Upper lobe of left lung (tissue), 6 donors: ENCODE measurements around the gene SUFU. TPM values are rescaled to one million over a fixed set of nuclear protein-coding genes. Genes with fewer than 3 reads are reported as not detected.

ENCODE experiments used
- ATAC-seq, 2 donors: fragments of 200-7000 bp; cut with Tn5 transposase; one replicate each; pipeline ENCODE4 v1.9.1; 2022; ENCODE audit warnings: mild to moderate bottlenecking in 2 of 2, moderate library complexity in 2 of 2; ENCODE audit not compliant: low FRiP score in 2 of 2
- DNase-seq, 2 donors: peaks; one replicate each; pipeline ENCODE4 v3.0.0-alpha.2; 2019 to 2020
- H3K27ac ChIP-seq, 4 donors: fragments of 200-600 bp; sonication (generic); one replicate each; pipeline ENCODE4 v1.5.1; 2016 to 2019
- H3K27me3 ChIP-seq, 4 donors: fragments of 200-600 bp; sonication (generic); one replicate each; pipeline ENCODE4 v1.5.1; 2017 to 2019
- H3K36me3 ChIP-seq, 4 donors: fragments of 200-600 bp; sonication (generic); one replicate each; pipeline ENCODE4 v1.5.1; 2016 to 2019
- H3K4me1 ChIP-seq, 4 donors: fragments of 200-600 bp; sonication (generic); one replicate each; pipeline ENCODE4 v1.5.1; 2018 to 2019
- H3K4me3 ChIP-seq, 4 donors: fragments of 200-600 bp; sonication (generic); one replicate each; pipeline ENCODE4 v1.5.1; 2017 to 2019; ENCODE audit warnings: mild to moderate bottlenecking in 2 of 4, moderate library complexity in 1 of 4
- H3K9me3 ChIP-seq, 4 donors: fragments of 200-600 bp; sonication (generic); one replicate each; pipeline ENCODE4 v1.5.1; 2018 to 2019
- EP300 ChIP-seq, 4 donors: sonication (generic); formaldehyde crosslinking; IDR thresholded peaks; one replicate each; pipeline ENCODE4 v1.5.1; 2017; ENCODE audit warnings: antibody characterized with exemption in 4 of 4, control low read depth in 2 of 4
- POLR2A ChIP-seq, 4 donors: fragments of 450-650 bp; IDR thresholded peaks; one replicate each; pipeline ENCODE4 v1.5.1; 2016 to 2017; ENCODE audit warnings: antibody characterized with exemption in 4 of 4, mild to moderate bottlenecking in 2 of 4
- POLR2AphosphoS5 ChIP-seq, 2 donors: sonication (generic); formaldehyde crosslinking; IDR thresholded peaks; one replicate each; pipeline ENCODE4 v1.5.1; 2017; ENCODE audit warnings: antibody characterized with exemption in 2 of 2
- WGBS, 2 donors: methylation state at CpG; one replicate each; pipeline ENCODE4 v1.1.5; 2017 to 2018; 5-methylcytosine and 5-hydroxymethylcytosine counted together
- total RNA-seq, 6 donors: library from RNA; depleted of rRNA in 4 of 6; stranded (reverse); fragments of >200 nt in 4 of 6; gene quantifications; one replicate each; pipeline versions ENCODE4 v1.1.0 to v1.2.1, GENCODE V29; 2016 to 2021
- TF ChIP-seq, protein P1 (sequence below), 6 experiments: fragments of 450-650 bp in 4 of 6; fragments of 200-600 bp in 2 of 6; sonication (generic) in 2 of 6; IDR thresholded peaks; one replicate each; pipeline ENCODE4 v1.5.1; 2016 to 2019; ENCODE audit warnings: antibody characterized with exemption in 6 of 6
- donor health status: DM: no; HTN: no; CAD: no; lungs with moderate emphysema.
- donor health status: DM: no; HTN: yes; CAD: no; lungs with severe emphysema.

The SUFU gene
- total RNA-seq, 6 donors from 2014 or later = 4.1 to 15.7 (median 11.9) TPM

DNA sequence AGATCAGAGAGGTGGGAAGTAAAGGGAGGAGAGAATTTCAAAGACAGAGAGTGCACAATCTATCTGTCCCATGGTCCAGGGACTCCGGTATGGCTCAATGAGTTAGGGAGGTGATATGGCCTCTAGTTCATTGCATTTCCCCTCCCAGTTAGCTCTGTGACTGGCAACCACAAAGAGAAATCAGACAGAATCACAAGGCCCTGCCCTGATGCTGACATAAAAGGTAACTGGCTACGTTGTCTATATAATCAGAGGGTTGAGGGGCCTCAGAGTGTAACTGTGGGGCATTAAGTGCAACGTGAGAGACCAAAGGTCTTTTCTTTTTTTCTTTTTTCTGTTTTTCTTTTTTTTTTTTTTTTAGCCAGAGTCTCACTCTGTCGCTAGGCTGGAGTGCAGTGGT lies 45.1 kb upstream of the SUFU start:
- no peak overlapping the region for H3K4me3 ChIP-seq
- TF ChIP-seq POLR2AphosphoS5 (IDR thresholded peaks at IDR 0.05) (no peak), POLR2A (IDR thresholded peaks at IDR 0.05) (no peak)
- TF ChIP-seq, protein P1, sequence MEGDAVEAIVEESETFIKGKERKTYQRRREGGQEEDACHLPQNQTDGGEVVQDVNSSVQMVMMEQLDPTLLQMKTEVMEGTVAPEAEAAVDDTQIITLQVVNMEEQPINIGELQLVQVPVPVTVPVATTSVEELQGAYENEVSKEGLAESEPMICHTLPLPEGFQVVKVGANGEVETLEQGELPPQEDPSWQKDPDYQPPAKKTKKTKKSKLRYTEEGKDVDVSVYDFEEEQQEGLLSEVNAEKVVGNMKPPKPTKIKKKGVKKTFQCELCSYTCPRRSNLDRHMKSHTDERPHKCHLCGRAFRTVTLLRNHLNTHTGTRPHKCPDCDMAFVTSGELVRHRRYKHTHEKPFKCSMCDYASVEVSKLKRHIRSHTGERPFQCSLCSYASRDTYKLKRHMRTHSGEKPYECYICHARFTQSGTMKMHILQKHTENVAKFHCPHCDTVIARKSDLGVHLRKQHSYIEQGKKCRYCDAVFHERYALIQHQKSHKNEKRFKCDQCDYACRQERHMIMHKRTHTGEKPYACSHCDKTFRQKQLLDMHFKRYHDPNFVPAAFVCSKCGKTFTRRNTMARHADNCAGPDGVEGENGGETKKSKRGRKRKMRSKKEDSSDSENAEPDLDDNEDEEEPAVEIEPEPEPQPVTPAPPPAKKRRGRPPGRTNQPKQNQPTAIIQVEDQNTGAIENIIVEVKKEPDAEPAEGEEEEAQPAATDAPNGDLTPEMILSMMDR (IDR thresholded peaks at IDR 0.05) = no peak
- no peak overlapping the region for H3K27ac ChIP-seq
- H3K27me3 ChIP-seq = no peaks in the 10 kb centered on the region
- H3K36me3 ChIP-seq = no peaks in the 10 kb centered on the region
- DNase-seq (no peak), ATAC-seq (no peak)
- WGBS, 2 donors = 75 to 76% methylated on average over 4 of the region's 4 CpGs
- H3K4me1 ChIP-seq = peaks cover 29 to 54% (median 45%) of the 10 kb centered on the region in 4 donors
- no peaks in the 10 kb centered on the region for H3K9me3 ChIP-seq

DNA sequence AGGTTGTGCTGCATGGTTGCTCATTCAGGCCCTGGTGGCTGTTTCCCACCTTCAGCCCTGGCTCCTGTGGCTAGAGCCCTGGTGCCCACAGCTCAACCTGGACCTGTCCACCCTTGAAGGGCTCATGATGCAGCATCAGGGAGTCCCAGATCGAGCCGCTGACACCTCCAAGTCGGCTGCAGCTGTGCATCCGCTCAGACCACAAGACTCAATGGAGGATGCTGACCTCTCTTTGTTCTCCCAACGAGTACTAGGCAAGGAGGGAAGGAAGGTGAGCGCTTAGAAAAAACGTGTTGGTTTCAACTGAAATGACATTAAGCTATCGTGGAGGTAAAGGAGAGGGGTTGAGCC lies 43.0 kb upstream of the SUFU start:
- peaks cover 21 to 36% (median 32%) of the 10 kb centered on the region in 4 donors for H3K4me1 ChIP-seq
- DNase-seq (no peak), ATAC-seq (no peak)
- H3K9me3 ChIP-seq = no peaks in the 10 kb centered on the region
- peak overlapping the region in 3 of 4 donors; percentile 74 to 87 (median 83) for H3K27ac ChIP-seq
- H3K36me3 ChIP-seq = no peaks in the 10 kb centered on the region
- peak overlapping the region; percentile 45 to 72 (median 61) for H3K4me3 ChIP-seq
- no peaks in the 10 kb centered on the region for H3K27me3 ChIP-seq
- WGBS, 2 donors = 28 to 32% methylated on average over 8 of the region's 8 CpGs
- TF ChIP-seq, protein P1 (IDR thresholded peaks at IDR 0.05) = no peak
- no peak for TF ChIP-seq EP300 (IDR thresholded peaks at IDR 0.05)
- no peak for TF ChIP-seq POLR2AphosphoS5 (IDR thresholded peaks at IDR 0.05)
- no peak for TF ChIP-seq POLR2A (IDR thresholded peaks at IDR 0.05)

DNA sequence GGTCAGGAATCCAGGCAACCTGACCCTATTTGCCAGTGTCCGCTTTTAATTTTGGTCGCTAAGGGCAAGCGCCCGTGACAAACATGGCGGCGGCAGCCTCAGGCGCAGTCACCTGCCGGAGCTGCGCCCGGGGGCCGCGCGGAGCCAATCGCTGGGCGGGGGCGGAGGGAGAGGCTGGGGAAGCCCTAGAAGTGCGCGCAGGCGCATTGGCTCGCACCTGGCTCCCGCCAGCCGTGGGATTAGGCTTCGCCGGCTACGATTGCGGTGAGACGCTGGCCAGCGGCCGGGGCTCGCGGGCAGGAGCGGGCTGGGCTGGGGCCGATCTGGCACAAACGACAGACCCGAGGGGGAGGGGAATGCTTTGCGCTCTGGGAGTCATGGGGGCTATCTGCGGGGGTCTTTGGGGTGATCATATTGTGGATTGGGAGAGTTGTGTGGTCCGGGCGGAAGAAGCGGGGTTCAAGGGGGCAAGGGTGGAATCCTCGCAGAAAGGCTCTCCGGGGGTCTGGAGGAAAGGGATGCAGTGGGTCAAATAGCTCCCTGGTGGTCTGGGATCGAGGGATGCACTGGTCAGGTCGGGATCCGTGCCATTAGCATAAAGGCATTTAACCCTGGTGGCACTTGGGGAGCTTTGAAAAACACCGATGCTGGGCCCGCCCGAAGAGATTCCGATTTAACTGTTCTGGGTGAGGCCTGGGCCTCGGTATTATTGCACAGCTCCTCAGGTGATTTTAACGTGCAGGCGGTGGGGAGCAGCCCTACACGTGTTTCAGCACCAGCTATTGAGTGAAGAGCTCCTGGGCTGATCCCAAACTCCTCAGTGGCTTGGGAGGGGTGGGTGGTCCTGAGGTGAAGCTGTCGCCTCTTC lies 42.4 kb upstream of the SUFU start:
- Histone ChIP-seq H3K4me3 (peak overlapping the region; percentile 45 to 72 (median 61)), H3K9me3 (no peaks in the 10 kb centered on the region), H3K36me3 (no peaks in the 10 kb centered on the region), H3K27ac (peak overlapping the region; percentile 27 to 87 (median 78)), H3K27me3 (no peaks in the 10 kb centered on the region), H3K4me1 (peaks cover 21 to 32% (median 28%) of the 10 kb centered on the region in 4 donors)
- DNase-seq (peak; percentile 97 to 99), ATAC-seq (peak; percentile 94 to 95)
- 4 to 12% methylated on average over 20 to 53 of the region's 54 CpGs for WGBS, 2 donors
- TF ChIP-seq POLR2A (IDR thresholded peaks at IDR 0.05) = peak in 2 of 4 donors; percentile 48 to 88
- no peak for TF ChIP-seq EP300 (IDR thresholded peaks at IDR 0.05)
- TF ChIP-seq POLR2AphosphoS5 (IDR thresholded peaks at IDR 0.05) = peak; percentile 61

DNA sequence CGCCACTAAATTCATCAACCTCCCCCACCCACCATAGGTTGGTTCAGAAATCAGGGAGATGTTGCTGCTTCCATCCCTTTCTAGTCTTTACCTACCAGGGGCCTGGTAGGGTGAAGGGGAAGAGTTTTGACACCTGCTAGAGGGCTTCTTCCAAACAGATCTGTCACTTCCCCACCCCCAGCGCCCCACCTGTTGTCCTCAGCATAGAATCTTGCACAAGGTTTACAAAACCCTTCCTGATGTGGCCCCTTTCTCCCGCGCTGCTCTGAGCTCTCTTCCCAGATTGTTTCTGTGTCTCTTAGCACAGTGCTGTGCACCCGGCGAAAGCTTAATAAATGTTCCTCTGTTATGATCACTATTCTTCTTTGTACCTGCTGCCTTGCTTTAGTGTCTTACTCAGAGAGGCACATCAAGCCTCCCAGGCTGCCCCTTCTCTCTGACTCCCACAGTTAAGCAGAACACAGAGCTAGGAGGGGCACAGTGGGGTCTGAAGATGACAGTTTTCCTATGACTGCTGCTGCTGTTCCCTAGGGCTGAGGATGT lies 41.2 kb upstream of the SUFU start:
- DNase-seq (no peak), ATAC-seq (no peak)
- H3K36me3 ChIP-seq = no peaks in the 10 kb centered on the region
- H3K4me3 ChIP-seq = peak overlapping the region in 2 of 4 donors; percentile 70 to 72
- 59 to 74% methylated on average over 6 of the region's 6 CpGs for WGBS, 2 donors
- TF ChIP-seq, protein P1 (IDR thresholded peaks at IDR 0.05) = no peak
- TF ChIP-seq POLR2A (IDR thresholded peaks at IDR 0.05) (no peak), POLR2AphosphoS5 (IDR thresholded peaks at IDR 0.05) (no peak), EP300 (IDR thresholded peaks at IDR 0.05) (no peak)
- no peaks in the 10 kb centered on the region for H3K9me3 ChIP-seq
- no peaks in the 10 kb centered on the region for H3K27me3 ChIP-seq
- H3K27ac ChIP-seq = peak overlapping the region in 2 of 4 donors; percentile 63 to 83
- H3K4me1 ChIP-seq = peaks cover 21 to 27% (median 23%) of the 10 kb centered on the region in 4 donors

DNA sequence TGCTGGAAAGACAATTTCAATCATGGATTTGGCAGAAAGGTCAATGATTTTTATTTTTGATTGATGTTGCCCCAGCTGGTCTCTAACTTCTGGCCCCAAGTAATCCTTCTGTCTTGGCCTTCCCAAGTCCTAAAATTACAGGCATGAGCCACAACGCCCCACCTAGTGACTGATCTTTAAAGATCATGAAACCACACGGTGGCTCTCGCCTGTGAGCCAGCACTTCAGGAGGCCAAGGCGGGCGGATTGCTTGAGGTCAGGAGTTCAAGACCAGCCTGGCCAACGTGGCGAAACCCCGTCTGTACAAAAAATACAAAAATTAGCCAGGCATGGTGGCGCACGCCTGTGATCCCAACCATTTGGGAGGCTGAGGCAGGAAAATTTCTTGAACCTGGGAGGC lies 39.8 kb upstream of the SUFU start:
- H3K36me3 ChIP-seq = no peaks in the 10 kb centered on the region
- no peaks in the 10 kb centered on the region for H3K27me3 ChIP-seq
- no peaks in the 10 kb centered on the region for H3K9me3 ChIP-seq
- TF ChIP-seq EP300 (IDR thresholded peaks at IDR 0.05) (no peak), POLR2A (IDR thresholded peaks at IDR 0.05) (no peak), POLR2AphosphoS5 (IDR thresholded peaks at IDR 0.05) (no peak)
- TF ChIP-seq, protein P1 (IDR thresholded peaks at IDR 0.05) = no peak
- H3K27ac ChIP-seq = no peak overlapping the region
- ATAC-seq = no peak
- WGBS, 2 donors = 85 to 90% methylated on average over 10 of the region's 10 CpGs
- H3K4me1 ChIP-seq = peaks cover 21 to 36% (median 31%) of the 10 kb centered on the region in 4 donors
- DNase-seq = no peak
- H3K4me3 ChIP-seq = no peak overlapping the region
